ENCODE measurements around the gene CDSN. TPM values are rescaled to one million over a fixed set of nuclear protein-coding genes. Genes with fewer than 3 reads are reported as not detected.
A peak's percentile ranks its signal among the peaks of the same experiment; 100 is the strongest.

Gene CDSN
- total RNA-seq, 2 donors from 2014 or later: not detected

- Histone ChIP-seq H3K9me3 (no peaks in the 10 kb centered on the region), H3K27me3 (no peaks in the 10 kb centered on the region), H3K4me1 (peaks cover 22% of the 10 kb centered on the region), H3K4me3 (no peak overlapping the region), H3K27ac (no peak overlapping the region), H3K36me3 (replicated peaks in 1 of 2; ENCODE audit: insufficient read depth in 1 of 2, low read depth in 2 of 2) (no peaks in the 10 kb centered on the region)
- intact Hi-C loops (cut with DNase I): no loop called here
- DNase-seq (no peak), ATAC-seq (no peak)
- TF ChIP-seq POLR2A (IDR thresholded peaks at IDR 0.05) (no peak), CTCF (IDR thresholded peaks at IDR 0.05) (no peak)
- WGBS, 2 donors: 83% methylated on average over 3 of the region's 3 CpGs
Measured at GRCh38 chr6:31090275-31090972, 29.8 kb downstream of the CDSN start.

- intact Hi-C loops (cut with DNase I): no loop called here
- peak; percentile 96 for ATAC-seq
- peaks cover 8% of the 10 kb centered on the region for H3K4me1 ChIP-seq
- WGBS, 2 donors: 7 to 11% methylated on average over 14 of the region's 14 CpGs
- H3K27ac ChIP-seq: no peak overlapping the region
- peak; percentile 84 to 90 (median 88) for DNase-seq
- TF ChIP-seq POLR2A (IDR thresholded peaks at IDR 0.05): no peak
- TF ChIP-seq CTCF (IDR thresholded peaks at IDR 0.05): peak; percentile 61 to 85 (median 78)
- H3K9me3 ChIP-seq: no peaks in the 10 kb centered on the region
- H3K27me3 ChIP-seq: no peaks in the 10 kb centered on the region
- H3K36me3 ChIP-seq (replicated peaks in 1 of 2; ENCODE audit: insufficient read depth in 1 of 2, low read depth in 2 of 2): no peaks in the 10 kb centered on the region
- no peak overlapping the region for H3K4me3 ChIP-seq
Measured at GRCh38 chr6:31087494-31088089, 32.7 kb downstream of the CDSN start.

GRCh38 chr6:31086788-31087440 is 33.3 kb downstream of the CDSN start:
- Histone ChIP-seq H3K4me1 (peaks cover 8% of the 10 kb centered on the region), H3K27ac (no peak overlapping the region), H3K27me3 (no peaks in the 10 kb centered on the region), H3K4me3 (no peak overlapping the region), H3K36me3 (replicated peaks in 1 of 2; ENCODE audit: insufficient read depth in 1 of 2, low read depth in 2 of 2) (no peaks in the 10 kb centered on the region), H3K9me3 (no peaks in the 10 kb centered on the region)
- 26 to 37% methylated on average over 7 of the region's 7 CpGs for WGBS, 2 donors
- no peak for ATAC-seq
- DNase-seq: no peak
- TF ChIP-seq POLR2A (IDR thresholded peaks at IDR 0.05) (no peak), CTCF (IDR thresholded peaks at IDR 0.05) (no peak)
- intact Hi-C loops (cut with DNase I): no loop called here

- ATAC-seq (no peak), DNase-seq (peak in 3 of 4 donors; percentile 34 to 49 (median 40))
- WGBS, 2 donors: 43 to 62% methylated on average over 8 of the region's 8 CpGs
Measured at GRCh38 chr6:31083742-31084354, 36.4 kb downstream of the CDSN start.

More at GRCh38 chr6:31083742-31084354, 36.4 kb downstream of the CDSN start:
- TF ChIP-seq CTCF (IDR thresholded peaks at IDR 0.05) (peak in 3 of 7 experiments; percentile 10 to 19 (median 19)), POLR2A (IDR thresholded peaks at IDR 0.05) (no peak)
- H3K9me3 ChIP-seq: no peaks in the 10 kb centered on the region
- no peak overlapping the region for H3K4me3 ChIP-seq
- H3K27me3 ChIP-seq: no peaks in the 10 kb centered on the region
- H3K27ac ChIP-seq: no peak overlapping the region
- H3K36me3 ChIP-seq (replicated peaks in 1 of 2; ENCODE audit: insufficient read depth in 1 of 2, low read depth in 2 of 2): no peaks in the 10 kb centered on the region
- H3K4me1 ChIP-seq: peaks cover 8% of the 10 kb centered on the region
- intact Hi-C loops (cut with DNase I): no loop called here
